SK-N-DZ (cell line): ENCODE results near the gene PAAF1.
"Not testable (repeated sequence)": the region's sequence is repeated elsewhere in the genome, so short reads cannot be mapped to it uniquely, and the experiment has no call there.

Experiments used
- DNase-seq: peaks from one replicate; pipeline ENCODE4 v3.0.0-alpha.2; 2015; ENCODE audit warnings: low spot score

The PAAF1 gene

DNA sequence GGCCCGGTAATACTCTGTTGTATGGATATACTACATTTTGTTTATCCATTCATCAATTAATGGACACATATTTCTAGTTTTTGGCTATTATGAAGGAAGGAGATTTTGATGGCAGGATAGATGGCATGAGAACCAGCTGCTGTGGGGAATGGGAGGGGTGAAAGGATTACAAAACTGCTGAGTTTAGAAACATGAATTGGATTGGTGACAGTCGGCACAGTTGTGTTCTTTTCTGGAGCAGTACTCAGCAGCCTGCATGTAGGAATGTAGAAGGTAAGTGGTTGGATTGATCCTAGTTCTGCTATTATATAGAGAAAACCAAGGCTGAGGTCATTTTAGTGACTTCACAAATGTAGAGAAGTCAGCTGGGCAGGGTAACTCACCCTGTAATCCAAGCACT is 7.1 kb downstream of the PAAF1 start:
- DNase-seq: no peak

DNA sequence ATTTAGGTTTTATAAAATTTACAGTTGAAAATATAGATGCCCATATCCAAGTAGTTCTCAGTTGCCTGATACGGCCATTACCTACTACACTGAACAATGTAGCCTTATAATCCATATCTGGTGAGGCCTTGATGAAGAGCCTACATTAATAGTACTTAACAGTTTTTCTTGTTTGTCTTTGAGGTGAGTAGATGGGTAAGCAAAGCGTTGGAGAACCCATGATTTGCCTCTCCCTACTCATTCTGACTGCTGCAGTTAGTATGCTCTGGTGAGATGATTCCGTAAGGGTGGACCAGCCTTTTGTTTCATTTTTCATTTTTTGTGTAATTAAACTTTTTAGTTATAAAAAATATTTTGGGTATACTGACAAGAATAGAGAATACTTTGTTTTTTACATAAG is 11.4 kb downstream of the PAAF1 start:
- DNase-seq: no peak

DNA sequence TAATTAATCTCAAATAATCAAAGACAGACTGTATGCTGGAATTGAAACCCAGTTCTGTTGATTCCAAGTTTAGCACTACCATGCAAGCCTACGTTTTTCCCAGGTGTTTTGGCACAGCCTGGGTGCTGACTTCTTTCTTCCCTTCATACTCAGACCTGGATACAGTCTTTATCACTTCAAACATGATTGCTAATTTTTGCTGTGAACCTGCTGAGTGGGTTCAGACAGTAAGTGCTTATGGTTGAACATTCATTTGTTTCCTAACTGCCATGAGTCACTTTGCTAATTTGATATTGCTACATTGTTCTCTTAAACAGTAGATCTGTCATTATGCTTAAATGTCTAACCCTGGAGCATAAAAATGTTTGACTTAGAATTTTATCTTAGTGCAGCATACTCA is 12.2 kb downstream of the PAAF1 start:
- DNase-seq: no peak

DNA sequence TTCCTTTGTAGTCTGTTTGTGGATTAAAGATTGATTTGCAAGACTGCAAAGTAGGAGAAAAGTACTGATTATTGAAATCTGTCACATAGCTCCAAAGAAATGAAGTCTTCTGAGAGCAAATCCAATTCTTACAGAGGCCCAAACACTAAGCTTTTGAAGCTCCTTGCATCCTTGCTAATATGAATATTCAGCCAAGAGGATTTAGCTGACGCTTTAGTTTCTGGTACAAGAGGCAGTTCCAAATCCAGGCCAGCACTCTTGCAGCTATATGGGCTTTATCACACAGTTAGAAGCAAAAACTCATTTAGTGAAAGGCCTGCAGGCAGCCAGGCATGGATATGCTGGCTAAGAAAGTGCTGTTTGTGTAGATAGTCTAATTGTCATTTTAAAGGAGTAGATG is 12.7 kb downstream of the PAAF1 start:
- DNase-seq: no peak

DNA sequence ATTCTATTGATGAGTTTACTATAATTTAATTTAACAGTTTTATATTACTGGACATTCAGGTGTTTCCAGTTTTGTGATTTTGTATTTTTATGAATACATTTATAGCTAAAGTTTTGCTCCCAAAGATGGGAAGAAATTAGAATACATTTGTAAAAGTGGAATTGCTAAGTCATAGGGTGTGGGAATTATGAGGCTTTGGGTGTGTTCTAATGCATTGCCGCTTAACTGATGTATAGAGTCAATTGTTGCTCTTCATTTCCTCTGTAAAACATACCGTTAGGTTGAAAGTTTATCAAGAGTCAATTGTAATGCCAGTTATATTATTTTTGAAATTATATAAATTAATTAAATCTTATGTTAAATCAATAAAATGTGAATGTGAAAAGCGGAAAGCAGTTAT is 16.2 kb downstream of the PAAF1 start:
- no peak for DNase-seq

DNA sequence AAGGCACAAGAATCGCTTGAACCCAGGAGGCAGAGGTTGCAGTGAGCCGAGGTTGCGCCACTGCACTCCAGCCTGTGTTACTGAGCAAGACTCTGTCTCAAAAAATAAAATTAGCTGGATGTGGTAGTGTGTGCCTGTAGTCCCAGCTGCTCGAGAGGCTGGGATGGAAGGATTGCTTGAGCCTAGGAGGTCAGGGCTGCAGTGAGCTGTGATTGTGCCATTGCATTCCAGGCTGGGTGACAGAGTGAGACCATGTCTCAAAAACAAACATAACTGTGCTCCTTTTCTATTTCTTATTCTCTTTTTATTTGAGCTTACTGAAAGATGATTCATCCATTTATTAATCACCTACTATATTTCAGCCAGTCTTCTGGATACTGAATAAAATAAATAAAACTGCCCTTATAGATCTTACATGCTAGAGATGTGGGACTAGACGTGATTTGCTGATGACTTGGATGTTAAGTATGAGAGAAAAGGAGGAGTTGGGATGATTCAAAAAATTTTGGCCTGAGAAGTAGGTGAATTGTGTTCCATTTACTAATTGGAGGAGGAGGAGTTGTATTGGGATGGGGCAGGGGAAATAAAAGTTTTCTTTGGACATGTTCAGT is 18.0 kb downstream of the PAAF1 start:
- DNase-seq: no peak

DNA sequence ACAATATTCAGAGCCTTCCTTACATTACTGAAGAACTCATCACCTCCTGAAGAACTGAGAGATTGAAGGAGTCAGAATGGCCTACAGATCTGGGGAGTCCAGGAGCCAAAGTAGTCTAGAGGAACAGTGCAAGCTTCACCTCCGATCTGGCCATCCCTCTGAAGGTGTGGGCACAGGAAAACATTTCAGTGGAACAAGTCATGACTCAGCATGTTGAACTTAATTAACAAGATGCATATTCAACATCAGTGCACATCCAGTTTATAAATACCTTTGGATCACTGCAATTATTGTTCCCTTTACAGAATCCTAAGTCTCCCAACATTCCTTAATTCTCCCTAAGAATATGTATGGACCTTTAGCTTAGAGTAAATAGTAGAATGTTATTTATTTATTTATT is 25.5 kb downstream of the PAAF1 start:
- DNase-seq: no peak

DNA sequence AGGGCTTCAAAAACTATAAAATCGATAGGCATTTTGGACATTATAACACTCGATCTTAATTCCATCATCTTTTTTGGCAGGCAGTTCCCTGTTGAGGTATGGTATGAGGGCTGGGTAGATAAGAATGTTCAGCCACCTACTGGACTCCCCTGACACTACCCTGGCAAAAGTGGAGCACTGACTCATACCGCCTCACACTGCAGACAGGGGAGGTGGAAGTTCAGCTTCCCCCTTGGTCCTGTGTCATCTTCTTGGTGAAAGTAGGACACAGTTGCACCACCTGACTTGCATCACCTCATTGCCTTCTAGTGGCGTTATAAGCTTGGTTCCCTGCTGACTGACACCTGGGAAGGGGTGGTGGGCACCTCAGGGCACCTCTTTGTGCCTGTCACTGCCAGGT is 30.4 kb downstream of the PAAF1 start:
- no peak for DNase-seq

DNA sequence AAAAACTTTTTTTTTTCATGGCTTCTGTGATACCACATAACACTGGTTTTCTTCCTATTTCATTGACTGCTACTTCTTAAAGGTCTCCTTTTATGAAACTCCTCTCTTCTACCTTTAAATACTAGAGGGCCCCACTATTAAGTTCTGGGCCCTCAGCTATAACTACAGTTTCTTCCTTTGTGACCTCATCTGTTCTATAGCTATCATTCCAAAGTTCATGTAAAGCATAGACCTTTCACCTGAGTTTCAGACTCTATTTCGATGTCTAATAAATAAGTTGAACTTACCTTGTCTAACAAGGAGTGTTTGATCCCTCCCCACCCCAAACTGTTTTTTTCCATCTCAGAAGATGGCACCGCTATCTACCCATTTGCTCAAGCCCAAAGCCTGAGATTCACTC is 35.2 kb downstream of the PAAF1 start:
- DNase-seq: no peak

DNA sequence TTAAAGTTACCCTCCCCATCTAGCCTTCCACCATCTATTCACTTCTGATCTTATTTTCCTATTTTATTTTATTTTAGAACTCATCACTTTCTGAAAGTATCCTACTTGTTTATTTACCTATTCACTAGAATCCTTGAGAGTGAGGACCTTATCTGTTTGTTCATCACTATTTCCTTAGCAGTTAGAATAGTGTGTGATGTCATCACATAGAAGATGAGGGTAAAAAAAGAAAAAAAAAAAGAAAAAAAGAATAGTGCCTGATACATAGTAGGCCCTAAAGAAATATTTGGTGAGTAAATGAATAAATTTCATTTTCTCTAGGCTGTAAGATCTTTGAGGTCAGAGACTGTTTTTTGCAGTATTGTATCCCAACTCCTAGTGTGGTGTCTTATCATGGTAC is 36.7 kb downstream of the PAAF1 start:
- no peak for DNase-seq

DNA sequence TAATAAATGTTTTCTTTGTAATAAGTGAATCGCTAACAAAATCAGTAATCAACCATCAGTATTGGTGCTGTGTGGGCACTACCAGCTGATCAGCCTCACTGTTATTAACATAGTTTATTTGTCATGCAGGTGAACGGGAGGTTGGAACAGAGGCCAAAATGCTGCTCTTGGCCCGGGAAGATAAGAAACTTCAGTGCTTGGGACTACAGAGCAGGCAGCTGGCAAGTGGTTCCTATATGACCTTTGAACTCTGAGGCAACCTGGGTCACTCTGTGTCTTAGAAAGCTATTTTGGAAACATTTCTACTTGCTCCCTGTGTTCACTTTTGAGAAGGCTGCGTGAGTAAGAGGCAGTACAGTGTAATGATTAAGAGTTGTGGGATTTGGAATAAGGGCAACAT is 37.5 kb downstream of the PAAF1 start:
- no peak for DNase-seq

DNA sequence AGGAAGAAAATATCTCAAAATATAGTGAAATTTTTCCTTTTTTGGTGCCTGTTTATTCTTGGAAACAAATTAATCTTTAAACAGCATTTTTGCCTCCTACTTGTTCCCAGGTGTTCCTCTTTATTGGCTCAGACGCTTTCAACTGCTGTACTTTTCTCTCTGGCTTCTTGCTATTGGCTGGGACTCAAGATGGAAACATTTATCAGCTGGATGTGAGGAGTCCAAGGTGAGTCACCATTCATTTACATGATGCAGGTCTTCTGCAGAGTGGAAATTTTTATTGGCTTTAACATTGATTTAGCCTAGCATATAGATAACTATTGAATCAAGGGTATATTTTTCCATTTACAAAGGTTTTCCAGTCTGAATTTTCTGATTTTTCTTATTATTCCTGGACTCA is 39.6 kb downstream of the PAAF1 start:
- DNase-seq: no peak

DNA sequence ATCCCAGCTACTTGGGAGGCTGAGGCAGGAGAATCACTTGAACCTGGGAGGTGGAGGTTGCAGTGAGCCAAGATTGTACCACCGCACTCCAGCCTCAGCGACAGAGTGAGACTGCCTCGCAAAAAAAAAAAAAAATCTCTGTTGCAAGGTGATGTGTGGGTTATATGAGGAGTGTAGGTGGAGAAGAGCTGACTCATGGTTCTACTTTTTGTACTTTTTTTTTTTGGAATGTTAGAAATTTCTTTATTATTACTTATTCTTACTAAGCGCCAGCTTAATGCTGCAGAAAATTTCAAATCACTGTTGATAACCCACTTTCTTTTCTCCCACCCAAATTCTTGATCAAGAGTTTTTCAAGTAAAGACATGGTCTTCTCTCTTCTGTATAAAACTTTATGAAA is 44.4 kb downstream of the PAAF1 start:
- no peak for DNase-seq

DNA sequence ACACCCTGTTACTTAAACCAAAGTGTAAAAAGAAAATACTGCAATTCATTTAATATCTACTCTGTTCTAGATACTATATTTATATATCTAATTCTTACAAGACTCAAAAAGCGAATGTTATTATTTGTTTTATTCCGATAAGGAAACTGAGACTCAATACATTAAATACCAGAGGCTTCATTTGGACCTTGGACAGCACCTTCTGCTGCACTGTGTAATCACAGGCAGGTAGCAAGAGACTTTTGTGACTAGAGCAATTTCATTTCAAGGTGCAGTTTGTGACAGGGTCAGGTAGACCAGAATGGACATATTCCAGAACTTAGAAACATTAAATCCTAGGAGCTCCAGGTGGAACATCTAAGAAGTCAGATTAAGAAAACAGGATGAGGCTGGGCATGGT is 52.6 kb downstream of the PAAF1 start:
- DNase-seq: no peak

DNA sequence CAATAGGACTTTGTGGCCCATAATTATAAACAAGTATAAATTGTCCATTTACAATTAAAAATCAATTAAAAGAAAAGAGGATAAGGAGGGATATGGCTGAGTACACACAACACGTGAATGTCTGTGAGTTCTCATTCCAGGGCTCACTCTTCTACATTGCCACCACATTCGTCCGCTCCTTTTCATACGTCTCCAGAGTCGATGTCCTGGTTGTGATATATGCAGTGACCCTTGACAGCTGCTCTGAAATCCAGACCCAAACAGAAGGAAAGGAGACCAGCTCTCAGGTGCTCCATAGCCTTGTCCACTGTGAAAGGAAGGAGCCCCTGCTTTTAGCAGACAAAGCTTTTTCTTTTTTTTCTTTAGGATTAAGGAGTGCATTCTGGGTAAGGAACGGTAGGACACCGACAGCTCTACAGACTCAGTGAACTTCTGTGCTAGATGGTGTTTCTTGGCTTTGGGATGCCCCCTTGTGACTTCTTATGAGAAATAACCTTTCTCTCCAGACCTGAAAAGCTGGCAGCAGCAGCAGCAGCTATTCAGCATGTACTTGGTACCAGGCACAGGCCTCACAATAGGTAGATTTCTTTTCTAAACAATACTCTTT is 54.3 kb downstream of the PAAF1 start:
- DNase-seq: peak; percentile 65

DNA sequence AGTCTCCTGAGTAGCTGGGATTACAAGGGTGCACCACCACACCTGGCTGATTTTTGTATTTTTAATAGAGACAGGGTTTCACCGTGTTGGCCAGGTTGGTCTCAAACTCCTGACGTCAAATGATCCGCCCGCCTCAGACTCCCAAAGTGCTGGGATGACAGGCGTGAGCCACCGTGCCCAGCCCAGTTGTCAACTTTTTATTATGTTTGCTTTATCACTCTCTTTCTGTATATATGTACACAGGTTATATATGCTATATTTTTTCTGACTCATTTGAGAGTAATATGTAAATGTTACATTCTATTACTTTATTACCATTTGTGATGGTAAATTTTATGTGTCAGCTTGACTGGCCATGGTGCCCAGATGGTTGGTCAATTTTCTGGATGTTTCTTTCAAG is 55.2 kb downstream of the PAAF1 start:
- DNase-seq: no peak

DNA sequence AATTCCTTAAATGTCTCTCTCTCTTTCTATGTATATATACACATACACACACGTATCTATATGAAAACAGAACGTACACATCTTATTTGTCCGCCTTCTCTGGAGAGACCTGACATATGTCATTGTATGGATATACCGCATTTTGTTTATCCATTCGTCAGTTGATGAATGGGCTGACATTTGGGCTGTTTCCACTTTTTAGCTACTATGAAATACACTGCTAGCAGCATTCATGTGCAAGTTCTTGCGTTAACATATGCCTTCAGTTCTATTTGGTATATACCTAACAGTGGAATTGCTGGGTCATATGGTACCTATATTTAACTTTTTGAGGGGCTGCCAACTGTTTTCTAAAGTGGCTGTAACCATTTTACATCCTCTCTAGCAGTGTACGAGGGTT is 56.0 kb downstream of the PAAF1 start:
- no peak for DNase-seq

DNA sequence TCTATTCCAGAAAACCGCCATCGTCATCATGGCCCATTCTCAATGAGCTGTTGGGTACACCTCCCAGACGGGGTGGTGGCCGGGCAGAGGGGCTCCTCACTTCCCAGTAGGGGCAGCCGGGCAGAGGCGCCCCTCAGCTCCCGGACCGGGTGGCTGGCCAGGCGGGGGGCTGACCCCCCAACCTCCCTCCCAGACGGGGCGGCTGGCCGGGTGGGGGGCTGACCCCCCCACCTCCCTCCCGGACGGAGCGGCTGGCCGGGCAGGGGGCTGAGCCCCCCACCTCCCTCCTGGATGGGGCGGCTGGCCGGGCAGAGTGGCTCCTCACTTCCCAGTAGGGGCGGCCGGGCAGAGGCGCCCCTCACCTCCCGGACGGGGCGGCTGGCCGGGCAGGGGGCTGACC is 59.2 kb downstream of the PAAF1 start:
- DNase-seq: not testable (repeated sequence)

DNA sequence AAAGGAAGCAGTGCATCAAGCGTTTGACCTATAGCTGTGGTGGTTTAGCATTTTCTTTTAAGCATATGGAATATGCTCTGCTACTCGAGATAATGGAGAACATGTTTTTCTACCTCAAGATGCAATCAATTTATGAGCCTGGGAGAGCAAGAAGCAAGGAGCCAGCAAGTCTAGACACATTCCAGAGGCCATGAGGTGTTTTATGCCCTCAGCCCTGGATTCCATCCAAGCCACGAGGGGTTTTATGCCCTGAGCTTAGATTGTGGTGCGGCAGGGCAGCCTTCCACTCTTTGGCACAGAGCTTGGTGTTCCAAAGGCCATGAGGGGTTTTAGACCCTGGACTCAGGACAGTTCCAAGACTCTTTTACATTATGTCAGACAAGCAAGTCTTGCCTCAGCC is 62.3 kb downstream of the PAAF1 start:
- no peak for DNase-seq

DNA sequence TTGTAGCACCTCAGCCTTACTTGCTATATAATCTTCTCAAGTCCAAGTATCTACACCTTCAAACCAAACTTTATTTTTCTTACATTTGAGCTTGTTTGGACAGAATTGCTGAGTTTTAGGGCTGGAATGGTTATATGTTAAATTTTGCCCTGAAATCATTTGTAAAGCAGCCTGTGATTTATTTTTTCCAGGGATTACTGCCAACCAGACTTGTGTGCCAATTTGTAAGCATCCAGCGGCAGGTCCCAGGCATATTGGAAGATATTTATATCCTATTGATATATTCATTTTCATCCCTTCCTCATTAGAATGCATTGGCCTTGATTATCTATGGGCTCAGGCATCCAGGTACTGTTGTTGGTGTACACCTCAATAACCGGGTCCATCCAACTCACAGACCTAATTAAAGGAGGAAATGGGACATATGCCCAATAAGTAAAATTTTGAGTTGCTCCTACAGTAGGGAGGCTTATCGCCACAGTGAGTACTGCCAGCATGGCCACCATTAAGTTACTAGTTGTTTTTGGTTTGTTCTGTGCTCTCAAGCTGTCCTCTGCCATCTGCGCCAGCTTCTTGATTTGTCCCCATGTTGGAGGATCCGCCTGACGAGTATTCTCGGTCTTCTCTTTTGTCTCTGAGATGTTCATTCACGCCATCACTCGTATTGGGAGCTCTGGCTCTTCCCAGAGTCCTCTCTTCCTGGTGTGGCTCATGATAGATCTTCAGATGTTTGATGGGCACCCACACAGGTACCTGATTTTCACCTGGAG is 64.2 kb downstream of the PAAF1 start:
- no peak for DNase-seq

DNA sequence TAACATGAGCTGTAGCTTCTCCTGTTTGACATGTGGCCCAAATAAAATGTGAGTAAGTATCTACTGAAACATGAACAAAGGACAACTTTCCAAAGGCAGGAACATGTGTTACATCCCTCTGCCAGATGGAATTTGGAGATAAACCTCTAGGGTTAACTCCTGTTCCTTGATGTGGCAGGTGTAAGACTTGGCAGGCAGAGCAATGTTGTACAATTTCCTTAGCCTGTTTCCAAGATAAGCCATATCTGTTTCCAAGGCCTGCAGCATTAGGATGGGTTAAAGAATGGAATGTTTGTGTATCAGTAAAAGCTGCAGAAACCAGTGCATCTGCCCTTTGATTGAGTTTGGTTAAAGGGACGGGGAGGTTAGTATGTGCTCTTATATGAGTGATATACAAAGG is 65.2 kb downstream of the PAAF1 start:
- peak; percentile 74 for DNase-seq

DNA sequence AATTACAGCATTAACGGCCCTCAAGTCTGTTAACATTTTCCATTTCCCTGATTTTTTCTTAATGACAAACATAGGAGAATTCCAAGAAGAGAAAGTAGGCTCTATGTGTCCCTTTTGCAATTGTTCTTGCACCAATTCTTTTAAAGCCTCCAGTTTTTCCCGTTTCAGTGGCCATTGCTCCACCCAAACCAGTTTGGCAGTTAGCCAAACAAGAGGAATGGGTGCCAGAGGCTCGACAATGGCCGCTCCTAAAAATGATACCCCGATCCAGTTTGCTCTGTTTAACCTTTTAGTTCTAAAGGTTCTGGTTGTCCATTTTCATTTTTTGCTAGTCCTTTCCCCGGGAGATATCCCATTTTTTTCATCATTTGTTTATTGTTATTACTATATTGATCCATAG is 67.3 kb downstream of the PAAF1 start:
- no peak for DNase-seq

DNA sequence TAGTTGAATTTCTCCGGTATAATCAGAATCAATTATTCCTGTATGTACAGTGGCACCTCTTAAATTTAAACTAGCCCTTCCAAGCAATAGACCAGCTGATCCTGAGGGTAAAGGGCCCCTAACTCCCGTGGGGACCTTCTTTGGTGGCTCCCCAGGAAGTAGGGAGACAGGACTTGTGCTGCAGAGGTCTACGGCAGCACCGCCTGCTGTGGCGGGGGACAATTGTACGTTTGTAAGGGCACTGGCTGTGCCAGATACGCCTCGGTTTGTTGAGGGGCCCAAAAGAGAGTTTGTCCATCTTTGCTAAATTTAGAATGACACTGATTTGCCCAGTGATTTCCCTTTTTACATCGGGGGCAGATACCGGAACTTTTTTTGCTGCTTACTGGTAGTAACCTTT is 68.1 kb downstream of the PAAF1 start:
- DNase-seq: no peak
